ENCODE results near the gene NCBP2L. TPM values are rescaled to one million over a fixed set of nuclear protein-coding genes. Genes with fewer than 3 reads are reported as not detected.
"Not testable (repeated sequence)": the region's sequence is repeated elsewhere in the genome, so short reads cannot be mapped to it uniquely, and the experiment has no call there.

NCBP2L gene
- total RNA-seq, 2 experiments from 2014 or later: not detected

DNA sequence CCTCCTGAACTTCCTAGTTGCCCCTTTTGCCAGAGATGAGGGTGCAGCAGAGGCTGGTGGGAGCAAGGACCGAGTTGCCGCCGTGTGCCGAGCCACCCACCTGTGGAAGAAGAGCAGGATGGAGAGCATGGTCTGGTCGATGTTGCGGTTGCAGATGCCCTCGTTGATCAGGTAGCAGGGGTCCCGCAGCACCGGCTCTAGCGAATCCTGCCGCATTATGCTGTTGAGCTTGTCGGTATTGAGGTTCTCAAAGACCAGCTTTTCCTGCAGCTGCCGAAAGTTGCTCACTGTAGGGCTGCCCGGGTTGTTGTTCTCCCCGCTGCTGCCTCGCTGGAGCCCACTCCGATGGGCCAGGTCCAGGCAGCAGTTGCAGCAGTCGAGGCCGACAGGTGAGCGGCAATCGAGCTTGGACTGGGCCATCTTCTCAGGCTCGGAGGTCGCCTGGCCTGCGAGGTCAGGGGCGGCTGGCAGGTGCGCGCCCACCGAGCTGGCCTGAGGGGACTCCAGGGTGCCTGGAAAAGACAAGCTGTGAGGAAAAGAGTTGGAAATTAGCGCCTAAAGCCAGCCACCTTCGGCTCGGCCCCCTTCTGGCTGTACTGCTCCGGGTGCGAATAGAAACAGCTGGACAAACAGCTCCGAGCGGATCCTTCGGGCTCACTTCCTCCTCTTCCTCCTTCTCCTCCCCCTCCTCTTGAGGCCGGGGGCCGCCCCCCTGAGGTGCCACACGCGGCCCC is 2.4 kb upstream of the NCBP2L start:
- no peak for ATAC-seq
- Mint-ChIP-seq H3K27me3 (ENCODE audit: low read depth) (peaks cover 4% of the 10 kb centered on the region), H3K4me3 (peak overlapping the region; percentile 79), H3K4me1 (ENCODE audit: low read depth) (peaks cover 9% of the 10 kb centered on the region), H3K9me3 (ENCODE audit: insufficient read depth) (no peaks in the 10 kb centered on the region), H3K27ac (no peak overlapping the region), H3K36me3 (ENCODE audit: low read depth) (no peaks in the 10 kb centered on the region)
- ChIA-PET CTCF (interaction anchor here (1.0 to 5.7 kb wide), 15 partner anchors 12 to 237 kb away, joined by 3 to 147 read pairs (median 4); partner anchors contain the start of gene MID2), POLR2A (interaction anchor here (0.6 to 1.6 kb wide), 3 partner anchors 59 to 147 kb away, joined by 3 to 14 read pairs (median 4); partner anchors contain the start of gene PRPS1)
- DNase-seq: no peak

DNA sequence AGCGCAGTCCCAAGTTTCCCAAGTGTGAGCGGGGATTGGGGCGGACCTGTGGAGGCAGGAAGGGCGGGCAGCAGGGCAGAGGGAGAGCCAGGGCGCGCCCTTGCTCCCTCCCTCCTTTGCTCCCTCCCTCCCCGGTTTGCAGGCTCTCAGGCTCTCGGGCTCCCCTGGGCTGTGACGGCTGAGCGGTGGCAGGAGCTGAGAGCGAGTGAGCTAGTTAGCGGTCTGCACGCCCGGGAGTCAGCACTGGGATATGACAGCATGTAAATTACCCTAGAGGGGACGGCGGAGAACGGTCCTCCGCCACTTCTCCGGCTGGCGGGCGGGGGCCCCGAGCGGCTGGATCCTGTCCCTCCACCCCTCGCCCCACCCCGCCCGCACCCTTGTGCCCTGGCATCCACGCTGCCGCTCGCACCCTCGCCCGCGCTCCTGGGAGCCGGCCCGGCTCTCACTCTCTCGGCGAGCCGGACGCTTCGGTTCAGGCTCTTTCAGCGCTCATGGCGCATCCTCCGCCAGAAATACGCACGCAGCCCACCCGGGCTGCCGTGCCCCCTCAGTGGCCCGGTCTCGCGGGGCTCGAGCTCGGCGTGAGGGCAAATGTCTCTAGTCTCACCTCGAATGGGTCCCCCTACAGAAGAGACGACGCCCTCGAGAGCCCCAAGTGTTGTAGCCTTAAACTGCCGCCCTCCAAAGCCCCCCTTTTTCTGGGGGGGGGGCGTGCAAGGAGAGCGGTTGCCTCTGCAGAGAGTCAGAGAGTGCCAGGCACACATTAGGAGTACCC is 1.6 kb upstream of the NCBP2L start, which contains the start of gene TSC22D3:
TSC22D3 (minus strand) TSS at position 54 of the 778 bp plus-strand sequence. CDS start 368 bp downstream, outside the sequence.
- H3K27ac Mint-ChIP-seq: peak within 1 kb of the TSS; percentile 43
- H3K4me3 Mint-ChIP-seq: peak within 1 kb of the TSS; percentile 79
- H3K27me3 Mint-ChIP-seq (ENCODE audit: low read depth): peaks cover 4% of the 10 kb centered on the region
- ChIA-PET POLR2A (interaction anchor here (1.6 kb wide), 1 partner anchor 60 kb away, joined by 14 read pairs; no protein-coding TSS in a partner anchor), CTCF (interaction anchor here (1.0 to 5.7 kb wide), 16 partner anchors 16 to 238 kb away, joined by 3 to 147 read pairs (median 6); partner anchors contain the start of genes MID2 and PRPS1)
- peak; percentile 59 for DNase-seq
- H3K36me3 Mint-ChIP-seq (ENCODE audit: low read depth): no peaks in the 10 kb centered on the region
- peak; percentile 83 for ATAC-seq
- H3K4me1 Mint-ChIP-seq (ENCODE audit: low read depth): peaks cover 9% of the 10 kb centered on the region
- H3K9me3 Mint-ChIP-seq (ENCODE audit: insufficient read depth): no peaks in the 10 kb centered on the region

DNA sequence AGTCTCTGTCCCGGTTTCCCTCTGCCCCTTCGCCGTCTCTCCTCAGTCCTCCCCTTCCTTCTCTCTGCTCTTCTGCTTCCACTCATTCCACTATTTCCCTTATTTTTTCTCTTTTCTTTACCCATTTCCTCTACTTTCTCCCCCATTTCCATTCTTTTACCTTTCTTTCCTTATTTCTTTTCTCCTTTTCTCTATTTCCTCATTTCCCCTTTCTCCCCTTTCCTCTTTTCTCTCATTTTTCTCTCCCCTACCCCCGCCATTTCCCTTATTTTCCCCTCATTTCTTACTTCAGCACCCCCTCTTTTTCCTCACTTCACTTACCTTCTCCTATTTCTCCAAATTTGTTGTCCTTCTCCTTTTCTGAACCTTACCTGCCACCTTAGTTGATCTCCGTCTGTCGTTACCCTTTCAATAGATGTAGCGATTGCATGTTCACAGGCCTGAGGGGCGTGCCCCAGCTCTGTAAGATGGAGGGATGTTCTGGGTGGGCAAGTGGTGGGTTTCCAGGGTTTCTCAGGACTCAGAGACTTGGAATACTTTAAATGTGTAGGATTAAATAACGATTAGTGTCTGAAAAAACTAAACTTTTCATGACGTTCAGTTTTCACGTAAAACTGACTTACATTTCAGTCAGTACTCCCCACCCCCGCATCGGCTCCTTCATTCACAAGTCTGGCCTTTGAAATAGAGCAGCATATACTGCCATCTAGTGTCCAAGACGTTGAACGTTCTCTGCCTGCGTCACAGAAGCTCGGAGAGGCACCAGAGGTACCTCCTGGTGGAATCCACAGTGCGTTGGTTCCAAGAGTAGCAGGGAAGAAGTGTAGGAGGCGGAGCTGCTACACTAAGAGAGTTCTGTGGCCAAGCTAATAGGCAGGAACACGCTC is 641 bp upstream of the NCBP2L start:
- ATAC-seq (peak; percentile 81), DNase-seq (peak; percentile 82)
- ChIA-PET POLR2A (interaction anchor here (0.6 to 1.6 kb wide), 3 partner anchors 61 to 395 kb away, joined by 3 to 14 read pairs (median 3); no protein-coding TSS in a partner anchor), CTCF (interaction anchor here (0.5 to 5.7 kb wide), 23 partner anchors 9 to 840 kb away, joined by 3 to 147 read pairs (median 5); partner anchors contain the start of gene PRPS1)
- Mint-ChIP-seq H3K36me3 (ENCODE audit: low read depth) (no peaks in the 10 kb centered on the region), H3K4me3 (peak overlapping the region; percentile 79), H3K9me3 (ENCODE audit: insufficient read depth) (no peaks in the 10 kb centered on the region), H3K27me3 (ENCODE audit: low read depth) (peaks cover 4% of the 10 kb centered on the region), H3K4me1 (ENCODE audit: low read depth) (peaks cover 9% of the 10 kb centered on the region), H3K27ac (peak overlapping the region; percentile 44)

DNA sequence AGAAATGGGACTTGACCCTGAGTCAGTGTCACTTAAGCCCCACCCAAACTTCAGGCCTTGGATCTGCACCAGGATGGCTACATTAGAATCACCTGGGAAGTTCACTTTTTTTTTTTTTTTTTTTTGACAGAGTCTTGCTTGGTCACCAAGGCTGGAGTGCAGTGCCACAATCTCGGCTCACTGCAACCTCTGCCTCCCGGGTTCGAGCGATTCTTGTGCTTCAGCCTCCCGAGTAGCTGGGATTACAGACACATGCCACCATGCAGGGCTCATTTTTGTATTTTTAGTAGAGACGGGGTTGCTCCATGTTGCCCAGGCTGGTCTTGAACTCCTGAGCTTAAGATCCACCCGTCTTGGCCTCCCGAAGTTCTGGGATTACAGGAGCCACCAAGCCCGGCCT is 3.0 kb downstream of the NCBP2L start:
- CTCF ChIA-PET: interaction anchor here (1.3 kb wide), 1 partner anchor 121 kb away, joined by 4 read pairs; no protein-coding TSS in a partner anchor

DNA sequence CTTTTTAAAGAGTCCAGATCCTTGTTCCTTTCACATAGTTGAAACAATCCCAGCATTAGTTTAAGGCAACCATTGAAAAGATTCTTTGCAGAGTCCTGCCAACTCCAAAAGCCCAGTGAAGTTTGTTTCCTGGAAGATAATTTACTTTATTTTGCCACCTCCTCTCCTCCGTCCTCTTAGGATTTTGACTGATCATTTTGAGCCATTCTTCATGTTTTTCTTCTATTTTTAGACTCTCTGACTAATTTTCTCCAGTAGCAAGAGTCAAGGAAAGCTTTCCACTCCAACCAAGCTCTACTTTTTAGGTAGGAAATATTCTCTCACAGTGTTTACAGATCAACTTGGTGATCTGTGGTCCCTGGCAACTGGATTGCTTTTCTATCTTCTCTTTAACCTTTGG is 10.3 kb downstream of the NCBP2L start:
- H3K27me3 Mint-ChIP-seq (ENCODE audit: low read depth): peaks cover 12% of the 10 kb centered on the region
- no peaks in the 10 kb centered on the region for H3K9me3 Mint-ChIP-seq (ENCODE audit: insufficient read depth)
- CTCF ChIA-PET: interaction anchor here (1.2 kb wide), 1 partner anchor 8 kb away, joined by 3 read pairs; no protein-coding TSS in a partner anchor
- H3K36me3 Mint-ChIP-seq (ENCODE audit: low read depth): no peaks in the 10 kb centered on the region
- no peak for ATAC-seq
- H3K27ac Mint-ChIP-seq: no peak overlapping the region
- no peaks in the 10 kb centered on the region for H3K4me1 Mint-ChIP-seq (ENCODE audit: low read depth)
- H3K4me3 Mint-ChIP-seq: no peak overlapping the region
- DNase-seq: no peak
- POLR2A ChIA-PET: no interaction called here

More for the DNA sequence above, 3.0 kb downstream of the NCBP2L start:
- H3K4me3 Mint-ChIP-seq: no peak overlapping the region
- H3K4me1 Mint-ChIP-seq (ENCODE audit: low read depth): peaks cover 9% of the 10 kb centered on the region
- H3K36me3 Mint-ChIP-seq (ENCODE audit: low read depth): no peaks in the 10 kb centered on the region
- H3K27me3 Mint-ChIP-seq (ENCODE audit: low read depth): peaks cover 4% of the 10 kb centered on the region
- no peaks in the 10 kb centered on the region for H3K9me3 Mint-ChIP-seq (ENCODE audit: insufficient read depth)
- DNase-seq: no peak
- no peak for ATAC-seq
- H3K27ac Mint-ChIP-seq: no peak overlapping the region
- POLR2A ChIA-PET: no interaction called here

DNA sequence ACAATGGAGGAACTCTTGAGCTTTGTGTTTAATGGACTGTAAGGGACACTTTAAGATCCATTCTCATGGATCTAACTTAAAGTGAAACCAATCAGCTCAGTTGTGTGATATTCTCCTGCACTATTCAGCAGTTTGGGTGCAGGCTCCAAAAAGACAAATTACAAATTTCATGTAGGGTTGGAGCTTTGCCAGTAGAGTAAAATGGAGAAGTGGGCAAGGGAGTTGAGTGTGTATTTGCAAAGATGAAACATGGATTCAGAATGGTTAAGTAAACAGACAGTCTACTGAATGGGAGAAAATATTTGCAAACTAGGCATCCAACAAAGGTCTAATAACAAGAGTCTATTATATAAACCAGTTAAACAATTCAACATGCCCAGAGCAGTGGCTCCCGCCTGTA is 26.9 kb downstream of the NCBP2L start:
- DNase-seq (no peak), ATAC-seq (no peak)
- no peak overlapping the region for H3K4me3 Mint-ChIP-seq
- POLR2A ChIA-PET: no interaction called here
- H3K4me1 Mint-ChIP-seq (ENCODE audit: low read depth): no peaks in the 10 kb centered on the region
- H3K36me3 Mint-ChIP-seq (ENCODE audit: low read depth): no peaks in the 10 kb centered on the region
- no peaks in the 10 kb centered on the region for H3K9me3 Mint-ChIP-seq (ENCODE audit: insufficient read depth)
- peaks cover 7% of the 10 kb centered on the region for H3K27me3 Mint-ChIP-seq (ENCODE audit: low read depth)
- CTCF ChIA-PET: no interaction called here
- no peak overlapping the region for H3K27ac Mint-ChIP-seq

DNA sequence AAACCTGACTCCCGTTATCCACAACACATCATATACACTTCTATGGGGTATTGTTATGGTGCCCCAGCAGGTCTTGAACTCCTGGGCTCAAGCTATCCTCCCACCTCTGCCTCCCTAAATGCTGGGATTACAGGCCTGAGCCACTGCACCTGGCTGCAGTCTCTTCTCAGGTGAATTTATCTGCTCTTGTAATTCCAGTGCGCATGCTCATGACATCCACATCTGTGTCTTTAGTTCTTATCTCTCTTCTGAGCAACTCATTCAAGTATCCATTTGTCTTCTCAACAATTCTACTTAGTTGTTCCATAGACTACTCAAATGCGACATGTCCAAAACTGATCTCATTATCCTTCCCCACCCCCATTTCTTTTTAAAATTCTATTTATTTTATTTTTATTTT is 27.6 kb downstream of the NCBP2L start:
- H3K4me1 Mint-ChIP-seq (ENCODE audit: low read depth): no peaks in the 10 kb centered on the region
- no peak for ATAC-seq

DNA sequence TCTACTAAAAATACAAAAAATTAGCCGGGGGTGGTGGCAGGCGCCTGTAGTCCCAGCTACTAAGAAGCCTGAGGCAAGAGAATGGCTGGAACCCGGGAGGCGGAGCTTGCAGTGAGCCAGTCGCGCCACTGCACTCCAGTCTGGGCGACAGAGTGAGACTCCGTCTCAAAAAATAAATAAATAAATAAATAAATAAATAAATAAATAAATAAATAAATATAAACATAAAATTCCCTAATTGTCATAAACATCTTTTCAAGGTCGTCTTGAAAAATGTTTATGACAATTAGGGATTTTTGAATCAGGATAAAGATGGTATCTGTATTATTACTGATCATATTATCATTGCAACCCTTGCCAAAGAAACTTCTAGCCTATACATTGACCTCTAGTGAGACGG is 32.5 kb downstream of the NCBP2L start:
- H3K36me3 Mint-ChIP-seq (ENCODE audit: low read depth); DNase-seq; CTCF ChIA-PET; H3K27me3 Mint-ChIP-seq (ENCODE audit: low read depth); ATAC-seq; H3K27ac Mint-ChIP-seq; H3K9me3 Mint-ChIP-seq (ENCODE audit: insufficient read depth); H3K4me1 Mint-ChIP-seq (ENCODE audit: low read depth); POLR2A ChIA-PET; H3K4me3 Mint-ChIP-seq: not testable (repeated sequence)

More for the DNA sequence above, 27.6 kb downstream of the NCBP2L start:
- Mint-ChIP-seq H3K27me3 (ENCODE audit: low read depth) (peaks cover 4% of the 10 kb centered on the region), H3K27ac (no peak overlapping the region), H3K36me3 (ENCODE audit: low read depth) (no peaks in the 10 kb centered on the region), H3K4me3 (no peak overlapping the region), H3K9me3 (ENCODE audit: insufficient read depth) (no peaks in the 10 kb centered on the region)
- DNase-seq: no peak
- ChIA-PET CTCF (no interaction called here), POLR2A (no interaction called here)

DNA sequence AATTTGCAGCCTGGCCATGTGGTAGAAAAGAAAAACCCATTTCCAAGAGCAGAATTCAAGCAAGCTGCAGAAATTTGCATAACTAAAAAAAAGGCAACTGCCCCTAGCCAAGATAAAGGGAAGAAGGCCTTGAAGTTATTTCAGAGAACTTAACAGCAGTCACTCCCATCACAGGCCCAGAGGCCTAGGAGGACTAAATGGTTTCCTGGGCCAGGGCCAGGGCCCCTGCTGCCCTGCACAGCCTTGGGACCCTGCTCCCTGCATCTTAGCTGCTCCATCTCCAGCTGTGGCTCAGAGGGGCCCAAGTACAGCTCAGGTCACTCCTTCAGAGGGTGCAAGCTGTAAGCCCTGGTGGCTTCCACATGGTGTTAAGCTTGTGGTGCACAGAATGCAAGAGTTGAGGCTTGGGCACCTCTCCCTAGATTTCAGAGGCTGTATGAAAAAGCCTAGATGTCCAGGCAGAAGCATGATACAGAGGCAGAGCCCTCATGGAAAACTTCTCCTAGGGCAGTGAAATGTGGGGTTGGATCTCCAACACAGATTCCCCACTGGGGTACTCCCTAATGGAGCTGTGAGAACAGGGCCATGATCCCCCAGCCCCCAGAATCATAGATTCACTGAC is 41.5 kb downstream of the NCBP2L start:
- H3K4me1 Mint-ChIP-seq (ENCODE audit: low read depth): no peaks in the 10 kb centered on the region
- ChIA-PET CTCF (no interaction called here), POLR2A (no interaction called here)
- H3K27me3 Mint-ChIP-seq (ENCODE audit: low read depth): no peaks in the 10 kb centered on the region
- no peaks in the 10 kb centered on the region for H3K36me3 Mint-ChIP-seq (ENCODE audit: low read depth)
- no peak overlapping the region for H3K4me3 Mint-ChIP-seq
- H3K27ac Mint-ChIP-seq: no peak overlapping the region
- no peaks in the 10 kb centered on the region for H3K9me3 Mint-ChIP-seq (ENCODE audit: insufficient read depth)
- DNase-seq: no peak
- ATAC-seq: no peak

DNA sequence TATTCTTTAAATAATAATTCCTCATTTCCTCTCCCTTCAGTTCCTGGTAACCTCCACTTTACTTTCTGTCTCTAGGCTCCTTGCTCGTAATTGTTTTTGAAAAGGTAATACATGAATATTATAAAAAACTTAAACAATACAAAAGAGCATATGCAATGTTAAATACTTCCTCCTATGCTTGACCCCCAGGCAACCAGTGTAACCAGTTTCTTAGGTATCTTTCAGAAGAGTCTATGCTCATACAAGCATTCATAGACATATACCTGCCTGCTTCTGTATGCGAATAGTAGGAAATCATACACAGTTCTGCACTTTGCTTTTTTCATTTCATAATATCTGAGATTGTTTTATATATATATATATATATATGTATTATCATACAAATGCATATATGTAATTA is 45.5 kb downstream of the NCBP2L start:
- H3K36me3 Mint-ChIP-seq (ENCODE audit: low read depth): no peaks in the 10 kb centered on the region
- no peak for ATAC-seq

DNA sequence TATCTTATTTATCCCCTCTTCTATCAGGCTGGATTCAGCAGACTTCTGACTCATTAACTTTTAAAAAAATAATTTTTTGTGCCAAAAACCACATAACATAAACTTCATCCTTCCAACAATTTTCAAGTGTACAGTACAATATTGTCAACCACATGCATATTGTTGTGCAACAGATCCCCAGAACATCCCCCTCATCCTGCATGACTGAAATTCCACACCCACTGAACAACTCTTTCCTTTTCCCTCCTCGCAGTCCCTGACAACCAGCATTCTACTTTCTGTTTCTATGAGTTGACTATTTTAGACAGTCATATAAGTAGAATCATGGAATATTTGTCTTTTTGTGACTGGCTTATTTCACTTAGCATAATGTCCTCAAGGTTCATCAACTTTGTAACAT is 45.9 kb downstream of the NCBP2L start:
- CTCF ChIA-PET: no interaction called here
- H3K9me3 Mint-ChIP-seq (ENCODE audit: insufficient read depth): no peaks in the 10 kb centered on the region
- POLR2A ChIA-PET: interaction anchor here (0.6 kb wide), 1 partner anchor 195 kb away, joined by 3 read pairs; no protein-coding TSS in a partner anchor
- no peak overlapping the region for H3K4me3 Mint-ChIP-seq
- H3K27ac Mint-ChIP-seq: no peak overlapping the region
- H3K36me3 Mint-ChIP-seq (ENCODE audit: low read depth): no peaks in the 10 kb centered on the region
- ATAC-seq: no peak
- DNase-seq: no peak
- H3K4me1 Mint-ChIP-seq (ENCODE audit: low read depth): peaks cover 9% of the 10 kb centered on the region
- peaks cover 17% of the 10 kb centered on the region for H3K27me3 Mint-ChIP-seq (ENCODE audit: low read depth)

More for the DNA sequence above, 45.5 kb downstream of the NCBP2L start:
- H3K9me3 Mint-ChIP-seq (ENCODE audit: insufficient read depth): no peaks in the 10 kb centered on the region
- H3K27ac Mint-ChIP-seq: no peak overlapping the region
- H3K4me1 Mint-ChIP-seq (ENCODE audit: low read depth): peaks cover 9% of the 10 kb centered on the region
- DNase-seq: no peak
- peaks cover 17% of the 10 kb centered on the region for H3K27me3 Mint-ChIP-seq (ENCODE audit: low read depth)
- CTCF ChIA-PET: no interaction called here
- H3K4me3 Mint-ChIP-seq: no peak overlapping the region
- POLR2A ChIA-PET: no interaction called here
